Heart right ventricle (tissue), 16 donors: Measurements from ENCODE around the gene POMT1. TPM values are rescaled to one million over a fixed set of nuclear protein-coding genes. Genes with fewer than 3 reads are reported as not detected.
"Not testable (repeated sequence)": the region's sequence is repeated elsewhere in the genome, so short reads cannot be mapped to it uniquely, and the experiment has no call there.

Experiments used
- ATAC-seq, 8 donors: fragments of 200-7000 bp; cut with Tn5 transposase; one replicate each; pipeline ENCODE4 v1.9.1; 2020; ENCODE audit warnings: mild to moderate bottlenecking in 8 of 8, moderate library complexity in 8 of 8, moderate number of reproducible peaks in 1 of 8
- DNase-seq, 2 donors: peaks; one replicate each; pipeline ENCODE4 v3.0.0-alpha.2; 2020
- H3K27ac ChIP-seq, 10 donors: fragments of 200-600 bp; sonication (generic) in 2 of 10; one replicate each; pipeline versions ENCODE4 v1.5.0 to v1.8.0; 2020 to 2022; ENCODE audit warnings: mild to moderate bottlenecking in 3 of 10
- H3K27me3 ChIP-seq, 7 donors: fragments of 200-600 bp; one replicate each; pipeline ENCODE4 v1.8.0; 2021 to 2022; ENCODE audit warnings: mild to moderate bottlenecking in 2 of 7
- H3K36me3 ChIP-seq, 9 donors: fragments of 200-600 bp; sonication (generic) in 1 of 9; one replicate each; pipeline versions ENCODE4 v1.5.0 to v1.8.0; 2020 to 2022; ENCODE audit warnings: mild to moderate bottlenecking in 2 of 9
- H3K4me1 ChIP-seq, 9 donors: fragments of 200-600 bp; sonication (generic) in 1 of 9; one replicate each; pipeline versions ENCODE4 v1.5.0 to v1.8.0; 2020 to 2022; ENCODE audit warnings: mild to moderate bottlenecking in 4 of 9
- H3K4me3 ChIP-seq, 10 donors: fragments of 200-600 bp; sonication (generic) in 2 of 10; one replicate each; pipeline versions ENCODE4 v1.5.0 to v1.8.0; 2020 to 2022; ENCODE audit warnings: mild to moderate bottlenecking in 7 of 10, moderate library complexity in 2 of 10
- H3K9me3 ChIP-seq, 11 donors: fragments of 200-600 bp in 10 of 11; sonication (generic) in 2 of 11; one replicate each; pipeline versions ENCODE4 v1.5.0 to v1.8.0; 2013 to 2022; ENCODE audit warnings: mild to moderate bottlenecking in 2 of 11, control low read depth in 1 of 11, moderate library complexity in 1 of 11
- CTCF ChIP-seq, 9 donors: fragments of 200-600 bp; sonication (generic) in 2 of 9; IDR thresholded peaks; one replicate each; pipeline versions ENCODE4 v1.5.0 to v1.8.0; 2021 to 2022; ENCODE audit warnings: antibody characterized with exemption in 9 of 9, mild to moderate bottlenecking in 5 of 9, moderate library complexity in 1 of 9
- WGBS, 2 donors: extraction: QIAGEN DNeasy Blood & Tissue Kit; methylation state at CpG; one replicate each; pipeline ENCODE4 v1.1.7; 2013; ENCODE audit warnings: inconsistent platforms in 1 of 2; 5-methylcytosine and 5-hydroxymethylcytosine counted together
- intact Hi-C, 10 donors: fragments of 100-400 bp; cut with DNase I; formaldehyde crosslinking; loops; one replicate each; pipeline versions ENCODE4 v1.11.1 to v1.14.2; 2022
- long read RNA-seq, 3 donors: library from polyadenylated mRNA; unstranded; transcript quantifications; one replicate each; pipeline ENCODE4 v2.0.0, GENCODE V29; 2020 to 2021
- polyA plus RNA-seq, 2 donors: library from polyadenylated mRNA; stranded (reverse); fragments of 200-250 nt; gene quantifications; one replicate each; pipeline ENCODE4 v1.2.3, GENCODE V29; 2013
- total RNA-seq, 10 donors: library from RNA; stranded (reverse); fragmentation: NEBNext Ultra II Directional in 3 of 10; extraction: Animal tissue kit (Norgen Biotek cat#: 25700) in 3 of 10; gene quantifications; one replicate each; pipeline versions ENCODE4 v1.2.1 to v1.2.4, GENCODE V29; 2021 to 2023
- donor health status: Arrhythmogenic right ventricular cardiomyopathy.
- donor health status: ischemic (EF 13 %, LVEDD 7.1; RV severe dilation, severe dysfunction).
- donor health status: healthy with polysubstance abuse.
- donor health status: DM: no; HTN: yes; CAD: no.
- donor health status: DM: no; HTN: no; CAD: no.
- donor health status: ischemic (EF 25% LVEDD 6.9; RV normal size, moderate dysfunction).
- donor health status: ischemic (EF 25% LVEDD 5.7; RV mildly dilated, moderate dysfunction).
- donor health status: healthy.
- donor health status: DM: yes; HTN: yes; CAD: no.
- donor health status: Ischemic cardiomyopathy.
- donor health status: ischemic (EF 35%, LVEDD 5.7; RV mildly dilated, moderate dysfunction).
- donor health status: nonischemic (EF 11% LVEDD 7.7; RV severe dilation, severe dysfunction).
- donor health status: DM: yes; HTN: yes; CAD: no.
- donor health status: PGD.
- donor health status: ischemic (EF 29% LVEDD 5.4; RV normal size, mild dysfunction).
- donor health status: nonischemic (EF 23%, LVEDD 6.1; RV moderate dilation, normal function).

POMT1 gene, protein sequence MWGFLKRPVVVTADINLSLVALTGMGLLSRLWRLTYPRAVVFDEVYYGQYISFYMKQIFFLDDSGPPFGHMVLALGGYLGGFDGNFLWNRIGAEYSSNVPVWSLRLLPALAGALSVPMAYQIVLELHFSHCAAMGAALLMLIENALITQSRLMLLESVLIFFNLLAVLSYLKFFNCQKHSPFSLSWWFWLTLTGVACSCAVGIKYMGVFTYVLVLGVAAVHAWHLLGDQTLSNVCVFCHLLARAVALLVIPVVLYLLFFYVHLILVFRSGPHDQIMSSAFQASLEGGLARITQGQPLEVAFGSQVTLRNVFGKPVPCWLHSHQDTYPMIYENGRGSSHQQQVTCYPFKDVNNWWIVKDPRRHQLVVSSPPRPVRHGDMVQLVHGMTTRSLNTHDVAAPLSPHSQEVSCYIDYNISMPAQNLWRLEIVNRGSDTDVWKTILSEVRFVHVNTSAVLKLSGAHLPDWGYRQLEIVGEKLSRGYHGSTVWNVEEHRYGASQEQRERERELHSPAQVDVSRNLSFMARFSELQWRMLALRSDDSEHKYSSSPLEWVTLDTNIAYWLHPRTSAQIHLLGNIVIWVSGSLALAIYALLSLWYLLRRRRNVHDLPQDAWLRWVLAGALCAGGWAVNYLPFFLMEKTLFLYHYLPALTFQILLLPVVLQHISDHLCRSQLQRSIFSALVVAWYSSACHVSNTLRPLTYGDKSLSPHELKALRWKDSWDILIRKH
- total RNA-seq (10 to 100 TPM; 17.0 to 27.6 (median 21.2) TPM), polyA plus RNA-seq (10 to 100 TPM; 20.6 to 34.1 TPM)
- long read RNA-seq, donor 1, transcript POMT1-204 (20 exons, 3,038 nt), result major isoform, 6 of 44 reads
- long read RNA-seq, donor 1, partial matches to known transcripts, result 20 of 44 reads
- long read RNA-seq, donor 1, other reads (novel, unspliced or antisense), result 11 of 44 reads
- long read RNA-seq, donor 2, transcript POMT1-204 (20 exons, 3,038 nt), result major isoform, 6 of 40 reads
- long read RNA-seq, donor 2, partial matches to known transcripts, result 11 of 40 reads
- long read RNA-seq, donor 2, other reads (novel, unspliced or antisense), result 15 of 40 reads
- long read RNA-seq, donor 3, transcript POMT1-204 (20 exons, 3,038 nt), result minor isoform, 17 of 99 reads
- long read RNA-seq, donor 3, transcript POMT1-201 (19 exons, 2,912 nt), result minor isoform, 12 of 99 reads
- long read RNA-seq, donor 3, transcript POMT1-205 (18 exons, 2,821 nt), result major isoform, 20 of 99 reads
- long read RNA-seq, donor 3, partial matches to known transcripts, result 19 of 99 reads
- long read RNA-seq, donor 3, other reads (novel, unspliced or antisense), result 28 of 99 reads

- Histone ChIP-seq H3K9me3 (no peaks in the 10 kb centered on the region), H3K4me3 (peak within 1 kb of the TSS; percentile 62 to 100 (median 96)), H3K36me3 (peaks cover 0 to 45% (median 13%) of the 10 kb centered on the region in 9 donors), H3K27me3 (no peaks in the 10 kb centered on the region), H3K27ac (peak within 1 kb of the TSS in 9 of 10 donors; percentile 47 to 88 (median 82)), H3K4me1 (peaks cover 7 to 36% (median 17%) of the 10 kb centered on the region in 9 donors)
- DNase-seq, result peak; percentile 85 to 90
- no peak for TF ChIP-seq CTCF (IDR thresholded peaks at IDR 0.05)
- intact Hi-C loops, result loop anchor here in 2 of 10 donors (10.0 kb wide), 1 partner anchor 242 kb away; the partner anchor contains the start of gene RAPGEF1 (in 2 of the 2)
- ATAC-seq, result peak; percentile 94 to 97 (median 96)
- WGBS, 2 donors, result 0 to 1% methylated on average over 82 to 83 of the region's 83 CpGs
Observed at GRCh38 chr9:131502781-131503625, at the start of gene POMT1. Gene POMT1, plus strand, starts transcription at chr9:131502918. Its CDS starts 1,301 bp downstream, at chr9:131504219.

GRCh38 chr9:131454028-131454427, 48.7 kb upstream of the POMT1 start:
- Histone ChIP-seq H3K27me3 (no peaks in the 10 kb centered on the region), H3K36me3 (peaks cover 0 to 100% (median 66%) of the 10 kb centered on the region in 9 donors), H3K4me3 (no peak overlapping the region), H3K27ac (no peak overlapping the region), H3K4me1 (no peaks in the 10 kb centered on the region), H3K9me3 (no peaks in the 10 kb centered on the region)
- ATAC-seq, result no peak
- intact Hi-C loops, result no loop called here
- TF ChIP-seq CTCF (IDR thresholded peaks at IDR 0.05), result no peak
- no peak for DNase-seq

- H3K27me3 ChIP-seq, intact Hi-C loops, H3K4me3 ChIP-seq, ATAC-seq, H3K27ac ChIP-seq, H3K4me1 ChIP-seq, H3K9me3 ChIP-seq, DNase-seq: not testable (repeated sequence)
- WGBS, 2 donors, result 94 to 96% methylated on average over 10 of the region's 10 CpGs
- H3K36me3 ChIP-seq, result peaks cover 0 to 100% (median 70%) of the 10 kb centered on the region in 9 donors
Observed at GRCh38 chr9:131455655-131456054, 47.1 kb upstream of the POMT1 start.

GRCh38 chr9:131457746-131458145, 45.0 kb upstream of the POMT1 start:
- ATAC-seq (no peak), DNase-seq (no peak)
- intact Hi-C loops, result no loop called here
- no peaks in the 10 kb centered on the region for H3K4me1 ChIP-seq
- no peaks in the 10 kb centered on the region for H3K9me3 ChIP-seq
- H3K36me3 ChIP-seq, result peaks cover 0 to 100% (median 76%) of the 10 kb centered on the region in 9 donors
- H3K27ac ChIP-seq, result no peak overlapping the region
- no peak for TF ChIP-seq CTCF (IDR thresholded peaks at IDR 0.05)
- no peak overlapping the region for H3K4me3 ChIP-seq
- 93 to 94% methylated on average over 10 of the region's 10 CpGs for WGBS, 2 donors
- H3K27me3 ChIP-seq, result no peaks in the 10 kb centered on the region
